GM12873 (cell line): ENCODE measurements around the gene ZBTB16.

Experiments
- TF ChIP-seq, protein P1 (sequence below): IDR thresholded peaks from 2 replicates; pipeline ENCODE4 v1.5.1; 2012; ENCODE audit warnings: low read depth, mild to moderate bottlenecking, moderate library complexity, low read length, control low read depth; ENCODE audit not compliant: insufficient read depth; ENCODE audit errors: missing control alignments

Gene ZBTB16

DNA sequence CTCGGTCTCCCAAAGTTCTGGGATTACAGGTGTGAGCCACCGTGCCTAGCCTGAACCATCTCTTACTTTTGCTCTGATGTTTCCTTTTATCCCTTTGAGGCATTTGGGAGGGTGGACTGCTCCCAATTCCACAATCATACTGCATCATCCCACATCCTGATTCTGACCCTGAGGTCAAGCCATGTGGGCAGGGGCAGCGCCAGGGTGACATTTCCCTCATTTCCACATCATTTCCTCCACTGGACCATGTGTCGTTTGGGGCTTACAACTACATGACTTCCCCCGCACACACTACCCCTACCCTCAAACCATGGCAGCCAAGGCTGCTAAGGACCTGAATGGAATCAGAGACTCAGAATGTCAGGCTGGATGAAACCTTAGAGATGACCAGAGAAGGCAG is 26.4 kb upstream of the ZBTB16 start:
- TF ChIP-seq, protein P1, sequence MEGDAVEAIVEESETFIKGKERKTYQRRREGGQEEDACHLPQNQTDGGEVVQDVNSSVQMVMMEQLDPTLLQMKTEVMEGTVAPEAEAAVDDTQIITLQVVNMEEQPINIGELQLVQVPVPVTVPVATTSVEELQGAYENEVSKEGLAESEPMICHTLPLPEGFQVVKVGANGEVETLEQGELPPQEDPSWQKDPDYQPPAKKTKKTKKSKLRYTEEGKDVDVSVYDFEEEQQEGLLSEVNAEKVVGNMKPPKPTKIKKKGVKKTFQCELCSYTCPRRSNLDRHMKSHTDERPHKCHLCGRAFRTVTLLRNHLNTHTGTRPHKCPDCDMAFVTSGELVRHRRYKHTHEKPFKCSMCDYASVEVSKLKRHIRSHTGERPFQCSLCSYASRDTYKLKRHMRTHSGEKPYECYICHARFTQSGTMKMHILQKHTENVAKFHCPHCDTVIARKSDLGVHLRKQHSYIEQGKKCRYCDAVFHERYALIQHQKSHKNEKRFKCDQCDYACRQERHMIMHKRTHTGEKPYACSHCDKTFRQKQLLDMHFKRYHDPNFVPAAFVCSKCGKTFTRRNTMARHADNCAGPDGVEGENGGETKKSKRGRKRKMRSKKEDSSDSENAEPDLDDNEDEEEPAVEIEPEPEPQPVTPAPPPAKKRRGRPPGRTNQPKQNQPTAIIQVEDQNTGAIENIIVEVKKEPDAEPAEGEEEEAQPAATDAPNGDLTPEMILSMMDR = no peak

DNA sequence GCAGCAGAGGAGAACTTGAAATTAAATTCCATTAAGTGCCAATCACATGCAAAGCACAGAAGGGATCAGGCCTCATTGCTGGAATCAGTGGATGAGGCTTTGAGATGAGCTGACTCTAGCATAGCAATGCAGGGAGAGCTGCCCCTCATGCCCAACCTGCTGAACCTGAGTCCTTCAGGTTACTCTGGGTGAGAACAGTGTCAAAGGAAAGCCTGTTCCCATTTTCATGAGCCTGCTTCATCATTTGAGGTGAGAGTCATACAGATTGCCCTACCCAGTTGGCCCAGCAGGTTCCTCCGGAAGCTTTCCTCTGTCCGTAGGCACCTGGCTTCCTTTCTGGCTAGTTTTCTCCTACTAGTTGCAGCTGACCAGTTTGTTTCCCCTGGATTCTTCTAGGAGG is 25.9 kb upstream of the ZBTB16 start:
- TF ChIP-seq, protein P1 = no peak

DNA sequence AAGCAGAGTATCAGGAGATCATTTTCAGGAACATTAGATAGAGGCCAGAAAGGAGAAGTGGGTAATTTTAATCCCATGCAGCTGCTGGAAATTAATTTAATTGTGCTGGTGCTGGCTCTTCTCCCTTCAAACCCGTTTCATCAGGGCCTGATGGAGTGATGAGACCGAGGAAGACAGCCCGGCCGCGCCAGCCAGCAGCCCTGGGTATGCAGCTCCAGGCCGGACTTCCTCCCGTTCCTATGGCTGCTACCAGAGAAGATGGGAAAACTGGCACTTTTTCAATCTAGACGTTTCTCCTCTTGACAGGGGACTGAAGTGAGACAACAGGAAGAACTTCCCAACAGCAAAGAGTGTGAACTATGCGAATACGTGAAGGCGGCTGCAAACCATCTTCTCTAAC is 24.6 kb upstream of the ZBTB16 start:
- TF ChIP-seq, protein P1 = no peak

DNA sequence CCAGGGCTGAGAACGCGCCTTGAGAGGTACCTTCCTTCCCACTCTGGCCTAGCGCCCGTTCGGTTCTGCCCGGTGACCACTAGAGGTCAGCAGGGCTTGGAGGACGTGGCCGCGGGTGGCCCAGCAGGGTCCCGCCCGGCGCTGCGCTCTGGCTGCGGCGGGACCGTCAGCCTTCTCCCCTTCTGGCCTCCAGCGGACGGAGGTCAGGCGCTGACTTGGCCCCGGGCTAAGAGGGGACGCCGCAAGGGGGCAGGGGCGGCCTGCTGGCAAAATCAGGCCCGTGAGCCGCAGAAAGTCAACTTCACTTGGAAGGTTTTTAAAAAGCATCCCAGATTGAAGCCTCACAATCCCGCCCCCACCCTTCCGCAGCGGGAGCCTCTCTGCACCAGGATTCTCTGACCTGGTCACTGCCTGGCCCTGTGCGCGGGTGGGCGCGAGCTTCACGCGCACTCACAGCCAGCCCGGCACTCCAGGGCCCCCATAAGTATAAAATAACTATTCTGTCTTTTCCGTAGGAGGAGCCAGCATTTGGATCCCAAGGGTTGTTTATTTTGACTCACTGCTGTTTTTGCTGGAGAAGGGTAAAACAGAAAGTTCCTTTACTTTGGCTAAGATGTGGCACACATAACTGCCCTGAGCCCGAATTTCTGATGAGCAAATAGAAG is 23.2 kb upstream of the ZBTB16 start:
- TF ChIP-seq, protein P1 = peak; percentile 44

DNA sequence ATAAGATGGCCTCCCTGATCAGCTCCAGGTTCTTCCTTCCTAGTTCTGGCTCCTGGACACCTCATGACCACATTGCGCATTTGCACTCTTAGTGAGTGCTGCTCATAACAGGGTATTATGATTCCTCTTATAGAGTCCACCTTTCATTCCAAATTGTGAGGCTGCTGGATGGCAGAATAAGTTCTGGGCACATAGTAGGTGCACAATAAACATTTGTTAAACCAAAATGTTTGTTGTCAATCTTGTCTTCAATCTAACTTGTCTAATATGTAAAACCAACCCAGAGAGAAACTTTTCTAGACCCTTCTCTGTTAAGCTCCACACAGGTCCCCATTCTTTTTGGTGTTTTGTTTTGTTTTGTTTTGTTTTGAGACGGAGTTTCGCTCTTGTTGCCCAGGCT is 22.6 kb upstream of the ZBTB16 start:
- TF ChIP-seq, protein P1 = no peak

DNA sequence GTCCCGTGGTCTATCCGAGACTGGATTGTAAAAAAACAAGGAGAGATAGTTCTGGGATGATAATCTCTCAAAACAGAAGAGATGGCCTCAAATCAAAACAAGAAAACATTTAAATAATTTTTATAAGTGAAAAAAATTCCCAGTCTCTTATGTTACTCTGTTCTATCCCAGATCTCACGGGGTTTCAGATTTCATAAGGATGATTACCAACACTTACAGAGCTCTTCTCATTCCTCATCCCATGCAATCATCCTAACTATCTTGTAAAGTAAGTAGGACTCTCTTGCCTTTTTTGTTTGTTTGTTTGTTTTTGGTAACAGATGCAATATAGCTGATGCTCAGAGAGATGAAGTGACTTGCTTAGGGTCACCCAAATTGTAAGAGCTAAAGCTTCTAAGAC is 20.0 kb upstream of the ZBTB16 start:
- TF ChIP-seq, protein P1 = no peak

DNA sequence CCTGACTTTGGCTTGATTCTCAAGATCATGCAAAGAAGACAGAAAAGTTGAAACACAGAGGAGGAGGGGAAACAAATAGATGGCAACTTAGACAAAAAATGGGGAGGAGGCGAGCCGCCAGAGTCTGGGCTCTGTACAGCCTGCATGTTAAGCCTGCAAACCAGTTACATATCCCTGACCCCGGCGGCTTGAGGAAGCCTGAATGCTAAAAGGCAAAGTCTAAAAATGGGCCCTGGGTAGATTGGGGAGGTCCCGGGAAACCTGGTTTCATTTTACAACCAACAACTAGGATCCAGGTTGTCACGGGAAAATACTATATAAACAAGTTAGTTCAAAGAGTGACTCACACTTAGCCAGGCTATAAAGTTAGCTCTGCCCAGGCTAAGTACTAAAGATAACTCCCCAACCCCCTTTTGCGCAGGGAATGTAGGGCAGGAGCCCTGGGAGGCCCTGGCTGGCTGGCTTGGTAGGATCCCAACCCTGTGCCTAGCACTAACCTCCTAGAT is 18.8 kb upstream of the ZBTB16 start:
- TF ChIP-seq, protein P1 = no peak
